HG03432 (cell line): ENCODE data around the gene CCSER1.
"Not testable (repeated sequence)": the region's sequence is repeated elsewhere in the genome, so short reads cannot be mapped to it uniquely, and the experiment has no call there.

Source experiments
- ATAC-seq: cut with Tn5 transposase; IDR thresholded peaks from one replicate; pipeline ENCODE4 v1.9.1; 2021; ENCODE audit warnings: mild to moderate bottlenecking, moderate library complexity; ENCODE audit not compliant: unreplicated experiment

The CCSER1 gene

GRCh38 chr4:90425893-90426292 is 298.7 kb downstream of the CCSER1 start:
- no peak for ATAC-seq

GRCh38 chr4:90438522-90438921 is 311.3 kb downstream of the CCSER1 start:
- no peak for ATAC-seq

GRCh38 chr4:90441770-90442169 is 314.6 kb downstream of the CCSER1 start:
- ATAC-seq, result no peak

GRCh38 chr4:90442619-90443018 is 315.4 kb downstream of the CCSER1 start:
- no peak for ATAC-seq

- no peak for ATAC-seq
Measured at GRCh38 chr4:90443231-90443630, 316.0 kb downstream of the CCSER1 start.

GRCh38 chr4:90444904-90445303 is 317.7 kb downstream of the CCSER1 start:
- ATAC-seq, result no peak

GRCh38 chr4:90445380-90445779 is 318.2 kb downstream of the CCSER1 start:
- ATAC-seq, result no peak

- ATAC-seq, result no peak
Measured at GRCh38 chr4:90449626-90450025, 322.4 kb downstream of the CCSER1 start.

GRCh38 chr4:90456891-90457290 is 329.7 kb downstream of the CCSER1 start:
- ATAC-seq, result no peak

GRCh38 chr4:90457817-90458216 is 330.6 kb downstream of the CCSER1 start:
- no peak for ATAC-seq

- no peak for ATAC-seq
Measured at GRCh38 chr4:90458576-90458975, 331.4 kb downstream of the CCSER1 start.

- ATAC-seq, result no peak
Measured at GRCh38 chr4:90474484-90474883, 347.3 kb downstream of the CCSER1 start.

GRCh38 chr4:90476019-90476418 is 348.8 kb downstream of the CCSER1 start:
- ATAC-seq, result no peak

- no peak for ATAC-seq
Measured at GRCh38 chr4:90476586-90476985, 349.4 kb downstream of the CCSER1 start.

- not testable (repeated sequence) for ATAC-seq
Measured at GRCh38 chr4:90484894-90485293, 357.7 kb downstream of the CCSER1 start.

- no peak for ATAC-seq
Measured at GRCh38 chr4:90486346-90486745, 359.2 kb downstream of the CCSER1 start.

- no peak for ATAC-seq
Measured at GRCh38 chr4:90495211-90495610, 368.0 kb downstream of the CCSER1 start.

- ATAC-seq, result no peak
Measured at GRCh38 chr4:90495936-90496335, 368.7 kb downstream of the CCSER1 start.

GRCh38 chr4:90498175-90498574 is 371.0 kb downstream of the CCSER1 start:
- ATAC-seq, result no peak

- ATAC-seq, result no peak
Measured at GRCh38 chr4:90503677-90504076, 376.5 kb downstream of the CCSER1 start.

- no peak for ATAC-seq
Measured at GRCh38 chr4:90515191-90515590, 388.0 kb downstream of the CCSER1 start.

GRCh38 chr4:90528551-90528950 is 401.4 kb downstream of the CCSER1 start:
- no peak for ATAC-seq

GRCh38 chr4:90536408-90536807 is 409.2 kb downstream of the CCSER1 start:
- no peak for ATAC-seq

- no peak for ATAC-seq
Measured at GRCh38 chr4:90537491-90537890, 410.3 kb downstream of the CCSER1 start.
